ENCODE data around the gene IFITM1. TPM values are rescaled to one million over a fixed set of nuclear protein-coding genes. Genes with fewer than 3 reads are reported as not detected.
A peak's percentile ranks its signal among the peaks of the same experiment; 100 is the strongest.
"Not testable (repeated sequence)": the region's sequence is repeated elsewhere in the genome, so short reads cannot be mapped to it uniquely, and the experiment has no call there.

IFITM1 gene
- total and polyA plus RNA-seq, 9 of the 15 experiments (the other 6 are each of a cell fraction or from before 2014, with no cell fraction given), result 691 to 5,579 (median 974) TPM

- peak in 1 of 2 experiments; percentile 37 for TF ChIP-seq E2F6 (IDR thresholded peaks at IDR 0.05; ENCODE audit: borderline replicate concordance in 1 of 2, extremely low read depth in 1 of 2, insufficient read depth in 1 of 2, insufficient read length in 1 of 2, low read depth in 1 of 2, low read length in 1 of 2, poor library complexity in 1 of 2, severe bottlenecking in 1 of 2)
- peak; percentile 70 for TF ChIP-seq CXXC5 (CRISPR knock-in tag; IDR thresholded peaks at IDR 0.05)
- peak; percentile 95 for TF ChIP-seq ZNF316 (IDR thresholded peaks at IDR 0.05)
- peak; percentile 65 for TF ChIP-seq ARID1B (IDR thresholded peaks at IDR 0.05)
- peak; percentile 36; the same call in 1 of the 2 replicates for TF ChIP-seq NFIC (IDR thresholded peaks at IDR 0.05)
- 0 out of 2 replicates have a peak, but pooled peaks have one; percentile 65 for TF ChIP-seq LEF1 (IDR thresholded peaks at IDR 0.05)
- TF ChIP-seq MAFF (IDR thresholded peaks at IDR 0.05; ENCODE audit: low read length), result peak; percentile 58
- TF ChIP-seq ATF3 (IDR thresholded peaks at IDR 0.05), result peak; percentile 22; the same call in 1 of the 2 replicates
- not testable (repeated sequence) for TF ChIP-seq ATF3 (CRISPR knock-in tag; conservative IDR thresholded peaks at IDR 0.05); NR2C2 (CRISPR knock-in tag; IDR thresholded peaks at IDR 0.05); ATF1 (CRISPR knock-in tag; IDR thresholded peaks at IDR 0.05)
- 0 out of 2 replicates have a peak, but pooled peaks have one; percentile 15 for TF ChIP-seq PKNOX1 (IDR thresholded peaks at IDR 0.05)
- peak; percentile 14; the same call in 1 of the 2 replicates for TF ChIP-seq EP300 (IDR thresholded peaks at IDR 0.05; ENCODE audit: low read length)
- TF ChIP-seq MEF2D (tag; conservative IDR thresholded peaks at IDR 0.05; ENCODE audit: low read depth), result 0 out of 2 replicates have a peak, but pooled peaks have one; percentile 16
- TF ChIP-seq NR2C2 (tag; IDR thresholded peaks at IDR 0.05), result 0 out of 2 replicates have a peak, but pooled peaks have one; percentile 35
- peak; percentile 81 for TF ChIP-seq ZBTB7A (IDR thresholded peaks at IDR 0.05; ENCODE audit: borderline replicate concordance, control insufficient read depth, low read depth, low read length)
- TF ChIP-seq ATF1 (tag; IDR thresholded peaks at IDR 0.05), result peak; percentile 59
- peak; percentile 70 for TF ChIP-seq L3MBTL2 (IDR thresholded peaks at IDR 0.05)
These were observed 11.0 kb downstream of the IFITM1 start (continued) for GRCh38 chr11:324593-325517.

Data from K562 (cell line).